Stimulated activated CD4-positive, alpha-beta T cell treated with anti-CD3 and anti-CD28 coated beads, Interleukin-1b, Interleukin-23, amount 100 ng/mL, for 24 hours (primary cell): ENCODE data around the gene PCYT2.
"Not testable (repeated sequence)": the region's sequence is repeated elsewhere in the genome, so short reads cannot be mapped to it uniquely, and the experiment has no call there.

Source experiments
- DNase-seq, 4 experiments: peaks; one replicate each; pipeline ENCODE4 v3.0.0-alpha.2; 2020; ENCODE audit warnings: low read depth in 4 of 4, low spot score in 1 of 4

PCYT2 gene

DNA sequence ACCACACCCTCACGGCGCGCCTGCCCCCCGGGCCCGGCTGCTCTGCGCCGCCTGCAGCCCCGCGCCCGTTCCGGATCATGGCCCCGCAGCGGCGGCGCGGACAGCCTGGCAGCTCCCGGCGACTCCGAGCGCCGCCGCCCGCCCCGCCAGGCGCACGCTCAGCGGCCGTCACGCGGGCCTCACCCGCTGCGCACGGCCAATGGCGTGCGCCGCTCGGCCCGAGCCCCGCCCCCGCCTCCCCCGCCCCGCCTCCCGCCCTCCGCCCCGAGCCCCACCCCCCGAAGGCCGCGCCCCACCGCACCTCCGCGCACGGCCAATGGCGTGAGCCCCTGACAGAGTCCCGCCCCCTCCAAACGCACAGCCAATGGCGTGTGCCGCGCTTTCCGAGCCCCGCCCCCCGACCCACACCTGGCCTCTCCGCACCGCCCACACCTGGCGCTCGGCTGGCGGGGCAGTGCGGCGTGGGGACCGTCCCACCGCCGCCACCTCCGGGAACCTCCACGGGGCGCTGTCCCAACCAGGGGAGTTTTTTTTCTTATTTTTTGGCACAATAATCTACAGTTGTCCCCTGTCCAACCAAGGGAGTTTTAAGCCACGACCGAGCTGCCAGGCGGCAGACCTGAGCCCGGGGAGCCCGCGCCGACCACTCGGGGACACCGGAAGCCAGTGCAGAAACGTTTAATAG lies at the start of gene PCYT2:
PCYT2 (minus strand) TSS at position 123 of the 685 bp plus-strand sequence; CDS start at position 79, 44 bp downstream.
- DNase-seq = peak; percentile 75 to 92 (median 83)

- no peak for DNase-seq
These were observed 49.1 kb upstream of the PCYT2 start for GRCh38 chr17:81960130-81960958.

DNA sequence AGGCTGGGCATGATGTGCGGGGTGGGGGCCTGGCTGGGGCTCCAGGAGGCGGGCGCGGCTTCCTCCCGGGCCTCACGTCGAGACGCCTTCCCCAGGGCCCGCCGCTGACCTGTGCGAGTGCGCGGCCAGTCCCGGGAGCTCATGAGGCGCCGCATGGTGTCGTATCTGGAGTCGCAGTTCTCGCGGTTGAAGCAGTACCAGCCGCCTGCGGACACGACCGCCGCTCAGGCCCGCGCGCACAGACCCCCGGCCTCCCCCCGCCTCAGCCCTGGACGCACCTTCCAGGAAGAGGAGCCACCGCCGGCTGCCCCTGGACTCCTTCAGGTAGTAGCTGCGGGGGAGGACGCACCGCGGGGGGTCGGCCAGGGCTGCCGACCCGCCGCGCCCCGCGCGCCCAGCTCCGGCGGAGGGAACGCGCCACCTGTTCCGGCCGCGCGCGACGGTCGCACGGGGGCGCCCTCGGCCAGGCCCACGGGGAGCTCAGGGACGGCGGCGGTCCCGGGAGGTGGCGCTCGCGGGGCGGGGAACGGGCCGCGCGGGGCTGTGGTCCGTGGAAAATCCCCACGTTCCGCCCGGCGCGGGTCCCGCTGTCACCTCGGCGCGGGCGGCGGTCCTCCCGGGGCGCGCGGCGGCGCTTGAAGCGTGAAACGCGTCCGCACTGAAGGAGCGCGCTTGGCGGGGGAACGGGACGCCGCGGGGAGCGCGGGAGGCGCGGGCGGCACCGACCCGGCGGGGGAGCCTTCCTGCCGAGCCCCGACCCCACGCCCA lies 48.3 kb upstream of the PCYT2 start:
- DNase-seq = peak; percentile 49 to 69 (median 60)

DNA sequence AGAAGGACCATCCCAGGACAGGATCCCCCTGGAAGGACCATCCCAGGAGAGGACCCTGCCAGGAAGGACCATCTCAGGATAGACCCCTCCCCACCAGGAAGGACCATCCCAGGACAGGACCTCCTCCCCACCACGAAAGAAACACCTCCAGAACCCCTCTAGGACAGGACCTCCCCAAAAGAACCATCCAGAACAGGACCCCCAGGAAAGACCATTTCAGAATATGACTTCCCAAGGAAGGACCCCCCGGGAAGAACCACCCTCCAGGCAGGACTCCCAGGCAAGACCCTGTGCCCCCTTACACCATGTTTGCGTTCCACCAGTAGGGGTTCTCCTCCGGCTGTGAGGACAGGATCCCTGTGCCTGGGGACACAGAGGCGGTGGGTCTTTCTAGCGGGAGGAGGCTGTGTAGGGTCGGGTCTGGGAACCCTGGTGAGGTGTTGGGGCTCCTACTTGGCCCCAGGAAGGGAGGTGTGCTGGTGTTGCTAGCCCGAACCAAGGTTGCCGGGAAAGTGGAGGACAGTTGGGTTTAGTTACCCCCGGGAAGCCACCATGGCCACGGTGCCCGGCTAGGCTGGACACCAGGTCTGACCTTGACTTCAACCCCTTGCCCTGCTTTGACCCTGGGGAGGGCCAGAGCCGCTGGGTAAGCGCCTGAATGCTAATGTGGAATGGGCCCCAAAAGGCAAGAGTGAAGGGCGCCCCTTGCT lies 47.6 kb upstream of the PCYT2 start:
- no peak for DNase-seq

- no peak for DNase-seq
These were observed 46.7 kb upstream of the PCYT2 start for GRCh38 chr17:81957691-81958432.

DNA sequence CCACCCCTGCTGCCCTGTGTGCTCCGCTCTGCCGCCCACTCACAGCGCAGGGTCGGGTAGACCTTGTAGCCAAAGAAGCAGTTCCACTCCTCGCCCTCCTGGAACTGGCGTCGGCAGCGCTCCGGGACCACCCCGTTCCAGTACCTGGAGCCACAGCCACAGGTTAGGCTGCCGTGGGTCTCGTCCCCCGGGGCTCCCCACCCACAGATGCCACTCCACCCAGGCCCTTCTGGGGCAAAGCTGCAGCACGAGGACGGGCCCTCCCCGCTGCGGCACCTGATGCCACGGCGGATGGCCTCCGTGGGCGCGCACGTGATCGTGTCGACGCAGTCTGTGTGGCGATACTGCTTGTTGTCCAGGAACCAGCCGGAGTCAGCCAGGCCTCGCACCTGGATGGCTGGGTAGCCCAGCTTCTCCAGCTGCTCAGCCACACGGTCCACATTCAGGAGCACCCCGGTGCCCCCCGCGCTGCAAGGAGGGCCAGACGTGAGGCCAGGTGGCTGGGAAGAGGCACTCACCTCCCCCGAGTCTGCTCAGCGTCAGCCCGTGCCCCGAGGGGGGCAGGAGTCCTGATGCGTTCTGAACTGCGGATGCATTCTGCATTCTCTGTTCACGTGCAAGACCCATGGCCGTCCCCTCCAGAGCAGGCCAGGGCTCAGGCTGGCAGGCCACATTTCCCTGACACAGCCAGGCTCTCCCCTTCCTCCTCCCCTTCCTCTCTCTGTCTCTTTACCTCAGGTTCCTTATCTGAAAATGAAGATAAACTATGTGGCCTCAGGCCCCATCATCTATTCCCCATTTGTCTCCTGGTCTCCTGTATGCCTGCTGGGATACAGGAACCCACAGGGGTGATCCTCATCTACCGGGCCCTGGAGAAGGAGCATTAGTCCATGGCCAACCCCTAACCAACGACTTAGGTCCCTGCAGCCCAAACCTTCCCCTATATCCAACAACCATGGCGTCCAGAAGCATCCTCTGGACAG lies 45.7 kb upstream of the PCYT2 start:
- DNase-seq = no peak

DNA sequence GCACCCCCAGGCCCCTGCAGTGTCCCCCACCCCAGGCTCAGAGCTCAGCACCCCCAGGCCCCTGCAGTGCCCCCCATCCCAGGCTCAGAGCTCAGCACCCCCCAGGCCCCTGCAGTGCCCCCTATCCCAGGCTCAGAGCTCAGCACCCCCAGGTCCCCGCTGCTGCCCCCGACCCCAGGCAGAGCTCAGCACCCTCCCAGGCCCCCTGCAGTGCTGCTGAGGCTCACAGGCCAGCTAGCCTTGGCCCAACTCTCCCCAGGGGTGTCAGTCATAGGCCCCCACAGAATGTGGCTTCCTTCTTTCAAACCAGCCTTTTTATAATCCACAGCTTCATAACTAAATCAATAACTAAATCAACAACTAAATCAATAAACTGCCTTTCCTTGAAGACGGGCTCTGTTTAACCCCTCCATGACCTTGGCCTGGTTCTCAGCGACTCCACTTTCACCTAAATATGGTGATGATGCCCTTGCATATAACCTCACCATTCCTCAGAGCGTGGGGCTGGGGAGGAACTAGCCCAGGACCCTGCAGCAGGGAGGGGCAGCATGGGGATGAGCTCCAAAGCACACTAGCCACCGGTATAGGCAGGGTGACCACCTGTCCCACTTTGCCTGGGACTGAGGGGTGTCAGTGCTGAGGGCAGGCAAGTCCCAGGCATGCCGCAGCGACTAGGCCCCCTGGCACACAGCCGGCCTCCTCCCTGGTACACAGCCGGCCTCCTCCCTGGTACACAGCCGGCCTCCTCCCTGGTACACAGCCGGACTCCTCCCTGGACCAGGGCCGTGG lies 44.8 kb upstream of the PCYT2 start:
- no peak for DNase-seq

DNA sequence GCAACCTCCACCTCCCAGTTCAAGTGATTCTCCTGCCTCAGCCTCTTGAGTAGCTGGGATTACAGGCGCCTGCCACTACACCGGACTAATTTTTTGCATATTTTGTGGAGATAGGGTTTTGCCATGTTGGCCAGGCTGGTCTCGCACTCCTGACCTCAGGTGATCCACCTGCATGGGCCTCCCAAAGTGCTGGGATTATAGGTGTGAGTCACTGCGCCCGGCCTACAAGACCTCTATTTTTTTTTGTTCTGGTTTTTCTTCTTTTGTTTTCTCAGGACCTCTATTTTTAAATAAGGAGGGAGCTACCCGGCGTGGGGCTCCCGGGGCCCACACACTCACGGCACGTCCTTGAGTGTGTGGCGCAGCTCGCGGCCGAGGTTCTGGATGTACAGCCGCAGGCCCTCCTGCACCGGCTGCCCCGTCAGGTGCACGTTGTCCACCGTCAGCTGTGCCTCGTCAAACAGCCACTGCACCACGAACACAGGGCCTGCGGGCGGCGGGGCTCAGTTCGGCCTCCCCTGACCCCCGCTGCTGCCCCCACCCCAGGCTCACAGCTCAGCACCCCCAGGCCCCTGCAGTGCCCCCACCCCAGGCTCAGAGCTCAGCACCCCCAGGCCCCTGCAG lies 44.0 kb upstream of the PCYT2 start:
- no peak for DNase-seq

- DNase-seq = no peak
These were observed 43.2 kb upstream of the PCYT2 start for GRCh38 chr17:81954131-81955057.

DNA sequence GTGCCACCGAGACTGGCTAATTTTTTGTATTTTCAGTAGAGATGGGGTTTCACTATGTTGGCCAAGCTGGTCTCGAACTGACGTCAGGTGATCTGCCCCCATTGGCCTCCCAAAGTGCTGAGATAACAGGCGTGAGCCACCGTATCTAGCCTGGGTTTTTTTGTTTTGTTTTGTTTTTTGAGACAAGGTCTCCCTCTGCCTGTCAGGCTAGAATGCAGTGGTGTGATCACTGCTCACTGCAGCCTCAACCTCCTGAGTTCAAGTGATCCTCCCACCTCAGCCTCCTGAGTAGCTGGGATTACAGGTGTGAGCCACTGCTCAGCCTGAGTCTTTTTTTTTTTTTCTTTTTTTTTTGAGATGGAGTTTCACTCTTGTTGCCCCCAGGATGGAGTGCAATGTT lies 42.2 kb upstream of the PCYT2 start:
- not testable (repeated sequence) for DNase-seq

- no peak for DNase-seq
These were observed 41.6 kb upstream of the PCYT2 start for GRCh38 chr17:81952792-81953228.

DNA sequence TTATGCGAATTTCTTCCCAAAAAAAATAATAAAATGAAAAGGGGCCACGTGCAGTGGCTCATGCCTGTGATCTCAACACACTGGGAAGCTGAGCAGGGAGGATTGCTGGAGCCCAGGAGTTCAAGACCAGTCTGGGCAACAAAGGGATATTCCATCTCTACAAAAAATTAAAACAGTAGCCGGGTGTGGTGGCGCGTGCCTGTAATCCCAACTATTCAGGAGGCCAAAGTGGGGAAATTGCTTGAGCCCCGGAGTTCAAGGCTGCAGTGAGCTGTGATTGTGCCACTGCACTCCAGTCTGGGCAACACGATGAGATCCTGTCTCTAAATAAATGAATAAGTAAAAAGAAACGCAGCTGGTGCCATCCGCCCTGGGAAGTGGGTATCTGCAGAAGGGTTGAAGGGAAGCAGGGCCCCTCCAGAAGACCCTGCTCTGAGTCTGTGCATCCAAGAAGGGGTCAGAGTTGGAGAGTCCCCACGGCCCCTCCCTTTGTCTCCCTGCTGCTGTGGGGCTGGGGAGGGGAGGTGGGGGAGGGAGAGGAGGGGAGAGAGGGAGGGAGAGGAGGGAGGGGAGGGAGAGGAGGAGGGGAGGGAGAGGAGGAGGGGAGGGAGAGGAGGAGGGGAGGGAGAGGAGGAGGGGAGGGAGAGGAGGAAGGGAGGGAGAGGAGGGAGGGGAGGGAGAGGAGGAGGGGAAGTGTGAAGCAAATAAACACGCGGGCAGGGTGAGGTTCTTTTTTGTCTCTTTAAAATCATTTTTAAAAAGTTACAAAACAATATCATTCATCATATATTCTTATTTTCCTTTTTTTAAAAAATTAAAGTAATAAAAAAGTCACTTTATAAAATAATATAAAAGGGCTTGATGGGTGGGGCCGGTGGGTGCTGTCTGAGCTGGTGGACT lies 40.8 kb upstream of the PCYT2 start:
- DNase-seq = no peak

- no peak for DNase-seq
These were observed 39.3 kb upstream of the PCYT2 start for GRCh38 chr17:81950501-81950900.

DNA sequence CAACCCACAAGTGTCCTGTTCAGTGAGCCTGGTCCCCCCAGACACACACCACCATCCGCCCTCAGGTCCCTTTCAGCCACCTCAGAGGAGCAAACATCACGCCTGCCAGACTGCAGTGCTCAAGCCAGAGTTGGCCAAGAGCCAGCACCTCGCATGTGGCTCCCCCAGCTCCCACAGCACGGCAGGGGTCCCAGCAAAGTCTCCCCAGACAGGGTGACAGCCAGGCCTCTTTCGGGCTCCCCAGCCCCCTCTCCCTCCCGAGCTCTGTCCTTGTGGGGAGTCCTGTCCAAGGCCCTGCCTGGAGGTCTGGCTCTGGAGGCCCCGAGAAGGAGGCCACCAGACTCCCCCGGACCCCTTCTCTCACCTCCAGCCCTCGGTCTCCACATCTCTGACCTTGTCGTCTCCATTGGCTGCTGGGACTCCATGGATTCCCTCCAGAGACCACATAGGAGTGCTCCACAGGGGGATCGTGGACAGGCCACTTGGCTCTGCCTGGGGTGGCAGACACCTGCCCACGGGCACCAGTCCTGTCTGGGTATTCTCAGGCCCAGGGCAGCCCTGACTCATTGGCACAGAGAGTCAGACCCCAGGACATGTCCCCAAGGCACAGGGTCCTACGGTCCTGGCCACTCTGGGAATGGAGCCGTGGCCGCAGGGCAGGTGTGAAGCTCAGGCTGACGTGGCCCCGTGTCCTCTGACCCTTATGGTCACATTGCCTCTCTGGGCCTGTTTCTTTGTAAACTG lies 37.6 kb upstream of the PCYT2 start:
- no peak for DNase-seq

- no peak for DNase-seq
These were observed 36.0 kb upstream of the PCYT2 start, which contains the start of gene MYADML2 for GRCh38 chr17:81947189-81947588. Gene MYADML2, minus strand, starts transcription at chr17:81947233. Its CDS starts 5,492 bp downstream, at chr17:81941741.
